Erythroblast (primary cell): Measurements from ENCODE around the gene IPCEF1.

Source experiments
- GATA1 ChIP-seq: IDR thresholded peaks from 2 replicates; pipeline ENCODE4 v1.6.1; 2011; ENCODE audit warnings: low read depth, mild to moderate bottlenecking, control low read depth, low read length, moderate library complexity
- POLR2A ChIP-seq: IDR thresholded peaks from 2 replicates; pipeline ENCODE4 v1.6.1; 2011; ENCODE audit warnings: mild to moderate bottlenecking, low read length

DNA sequence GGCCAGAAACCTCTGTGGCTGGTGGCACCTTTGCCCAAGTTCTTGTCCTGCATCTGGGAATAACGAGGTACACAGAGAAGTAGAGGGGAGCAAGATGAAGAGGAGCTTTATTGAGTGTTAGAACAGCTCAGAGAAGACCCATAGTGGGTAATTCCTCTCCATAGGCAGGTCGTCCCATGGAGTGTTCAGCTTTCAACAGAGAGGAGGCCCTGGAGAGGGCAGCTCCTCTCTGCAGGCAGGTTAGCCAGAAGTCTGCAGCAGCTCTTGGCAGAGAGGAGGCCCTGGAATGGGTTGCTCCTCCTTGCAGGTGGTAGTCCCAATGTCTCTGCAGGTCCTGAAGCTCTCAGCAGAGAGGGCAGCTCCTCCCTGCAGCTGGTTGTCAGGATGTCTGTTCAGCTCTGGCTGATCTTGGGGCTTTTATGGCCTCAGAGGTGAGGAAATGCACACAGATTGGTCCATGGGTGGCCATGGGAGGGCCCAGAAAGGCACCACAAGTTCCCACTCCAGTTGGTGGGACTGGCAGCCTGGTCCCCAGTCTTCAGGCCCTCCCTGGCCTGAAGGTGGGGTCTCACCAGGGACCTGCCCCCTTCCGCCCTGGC, 89.0 kb downstream of the IPCEF1 start:
- TF ChIP-seq POLR2A (no peak), GATA1 (no peak)
